ENCODE results near the gene PLPP7. TPM values are rescaled to one million over a fixed set of nuclear protein-coding genes. Genes with fewer than 3 reads are reported as not detected.
"Not testable (repeated sequence)": the region's sequence is repeated elsewhere in the genome, so short reads cannot be mapped to it uniquely, and the experiment has no call there.

The PLPP7 gene
- total RNA-seq, 2 experiments from 2014 or later = 0.21 TPM; not detected in 1

DNA sequence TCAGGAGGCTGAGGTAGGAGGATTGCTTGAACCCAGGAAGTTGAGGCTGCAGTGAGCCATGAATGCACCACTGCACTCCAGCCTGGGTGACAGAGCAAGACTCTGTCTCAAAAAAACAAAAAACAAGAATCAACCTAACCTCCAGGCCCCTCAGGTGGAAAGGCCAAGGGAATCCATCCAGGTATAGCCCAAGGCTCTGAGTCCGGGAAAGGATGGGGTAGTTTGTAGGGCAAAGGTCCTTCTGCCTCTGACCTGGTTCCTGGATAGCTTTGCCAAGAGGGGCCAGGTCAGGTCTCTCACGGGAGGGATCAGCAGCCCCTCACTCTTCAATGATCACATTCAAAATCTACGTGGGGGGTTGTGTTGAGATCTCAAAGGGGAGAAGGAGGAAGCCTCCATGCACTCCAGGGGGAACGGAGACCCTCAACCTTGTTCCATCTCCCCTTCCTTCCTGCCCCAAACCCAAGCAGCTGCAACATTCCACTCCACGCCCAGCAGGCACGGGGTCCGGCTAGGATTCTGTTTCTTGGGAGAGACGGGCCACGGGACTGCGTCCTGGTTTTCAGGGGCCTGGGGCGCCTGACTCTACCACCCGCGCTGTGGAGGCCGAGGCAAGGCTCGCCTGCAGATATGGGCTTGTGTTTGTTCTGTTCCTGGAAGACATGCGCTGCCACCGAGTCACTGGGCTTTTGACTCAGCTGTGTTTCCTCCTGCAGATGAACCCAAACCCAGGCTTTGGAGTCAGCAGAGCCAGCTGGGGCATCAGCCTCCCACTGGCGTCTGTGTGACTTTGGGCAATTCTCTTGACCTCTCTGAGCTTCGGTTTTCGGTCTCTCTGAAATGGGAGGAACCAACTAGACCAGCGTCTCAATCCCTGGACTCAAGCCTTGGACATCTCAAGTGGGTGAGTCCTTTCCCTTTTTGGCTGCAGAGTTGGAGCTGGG lies 35.5 kb downstream of the PLPP7 start:
- Mint-ChIP-seq H3K4me3 (no peak overlapping the region), H3K27ac (no peak overlapping the region), H3K9me3 (ENCODE audit: insufficient read depth) (no peaks in the 10 kb centered on the region), H3K27me3 (ENCODE audit: low read depth) (peaks cover 4% of the 10 kb centered on the region), H3K36me3 (ENCODE audit: low read depth) (no peaks in the 10 kb centered on the region), H3K4me1 (ENCODE audit: low read depth) (no peaks in the 10 kb centered on the region)
- DNase-seq (no peak), ATAC-seq (no peak)
- ChIA-PET CTCF (interaction anchor here (0.9 to 1.2 kb wide), 3 partner anchors 11 to 145 kb away, joined by 3 to 4 read pairs (median 3); no protein-coding TSS in a partner anchor), POLR2A (no interaction called here)

DNA sequence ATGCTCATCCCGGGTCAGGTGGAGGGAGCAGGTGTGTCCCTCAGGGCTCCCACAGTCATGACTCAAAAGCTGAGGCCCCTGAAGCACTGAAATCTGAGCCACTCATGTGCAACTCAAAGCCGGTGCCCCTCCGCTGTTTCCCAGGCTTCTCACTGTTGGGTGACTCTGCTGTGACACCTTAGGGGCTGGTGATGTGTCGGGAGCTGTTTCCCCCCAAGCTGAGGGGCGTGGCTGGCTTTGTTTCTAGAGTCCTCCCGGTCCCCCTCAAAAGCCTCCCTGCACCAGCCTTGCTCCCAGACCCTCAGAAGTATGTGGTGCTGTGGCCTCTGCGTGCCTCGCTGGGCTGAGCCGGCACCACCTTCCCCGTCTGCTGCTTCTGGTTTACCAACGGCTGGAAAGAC lies 39.7 kb downstream of the PLPP7 start:
- Mint-ChIP-seq H3K27me3 (ENCODE audit: low read depth) (peaks cover 7% of the 10 kb centered on the region), H3K27ac (no peak overlapping the region), H3K9me3 (ENCODE audit: insufficient read depth) (no peaks in the 10 kb centered on the region), H3K4me3 (no peak overlapping the region), H3K4me1 (ENCODE audit: low read depth) (no peaks in the 10 kb centered on the region), H3K36me3 (ENCODE audit: low read depth) (no peaks in the 10 kb centered on the region)
- ChIA-PET POLR2A (interaction anchor here (0.7 to 0.8 kb wide), 2 partner anchors 148 to 386 kb away, joined by 3 read pairs; no protein-coding TSS in a partner anchor), CTCF (interaction anchor here (1.8 kb wide), 1 partner anchor 150 kb away, joined by 4 read pairs; no protein-coding TSS in a partner anchor)
- DNase-seq (no peak), ATAC-seq (no peak)

DNA sequence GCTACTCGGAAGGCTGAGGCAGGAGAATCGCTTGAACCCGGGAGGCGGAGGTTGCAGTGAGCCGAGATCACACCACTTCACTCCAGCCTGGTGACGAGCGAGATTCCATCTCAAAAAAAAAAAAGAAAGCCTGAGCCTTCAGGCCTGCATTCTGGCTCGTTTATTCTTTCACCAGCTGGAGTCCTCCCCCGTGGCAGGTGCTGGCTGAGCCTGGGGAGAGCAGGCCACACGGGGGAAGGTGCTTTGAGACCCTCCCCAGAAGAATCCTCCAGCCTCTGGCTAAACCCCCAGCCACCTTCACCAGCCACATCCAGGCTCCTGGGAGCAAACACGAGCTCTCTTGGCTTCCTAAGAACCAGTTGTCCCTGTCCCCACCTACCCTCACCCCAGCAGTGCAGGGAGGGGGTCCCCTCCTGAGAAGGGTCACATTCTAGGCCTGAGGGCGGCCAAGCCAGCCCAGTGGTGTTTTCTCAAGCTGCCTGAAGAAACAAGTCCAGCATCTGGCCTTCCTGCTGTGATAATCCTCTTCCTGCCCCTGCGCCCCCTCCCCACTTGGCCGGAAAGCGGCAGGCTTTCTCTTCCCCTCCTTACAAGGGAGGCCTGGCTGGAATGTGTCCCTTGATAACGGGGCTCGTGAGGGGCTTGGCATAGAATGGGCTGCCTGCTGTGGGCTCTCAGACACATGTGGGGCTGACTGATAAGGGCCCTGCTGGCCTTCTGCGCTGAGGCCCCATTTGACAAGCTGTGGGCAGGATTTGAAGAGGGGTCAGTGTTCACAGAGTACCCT lies 41.5 kb downstream of the PLPP7 start:
- H3K27me3 Mint-ChIP-seq (ENCODE audit: low read depth) = peaks cover 7% of the 10 kb centered on the region
- no peak overlapping the region for H3K27ac Mint-ChIP-seq
- H3K4me3 Mint-ChIP-seq = no peak overlapping the region
- H3K4me1 Mint-ChIP-seq (ENCODE audit: low read depth) = no peaks in the 10 kb centered on the region
- H3K9me3 Mint-ChIP-seq (ENCODE audit: insufficient read depth) = no peaks in the 10 kb centered on the region
- no peak for DNase-seq
- H3K36me3 Mint-ChIP-seq (ENCODE audit: low read depth) = no peaks in the 10 kb centered on the region
- ChIA-PET POLR2A (no interaction called here), CTCF (interaction anchor here (0.6 to 8.2 kb wide), 6 partner anchors 19 to 158 kb away, joined by 3 to 176 read pairs (median 3); no protein-coding TSS in a partner anchor)
- ATAC-seq = no peak

DNA sequence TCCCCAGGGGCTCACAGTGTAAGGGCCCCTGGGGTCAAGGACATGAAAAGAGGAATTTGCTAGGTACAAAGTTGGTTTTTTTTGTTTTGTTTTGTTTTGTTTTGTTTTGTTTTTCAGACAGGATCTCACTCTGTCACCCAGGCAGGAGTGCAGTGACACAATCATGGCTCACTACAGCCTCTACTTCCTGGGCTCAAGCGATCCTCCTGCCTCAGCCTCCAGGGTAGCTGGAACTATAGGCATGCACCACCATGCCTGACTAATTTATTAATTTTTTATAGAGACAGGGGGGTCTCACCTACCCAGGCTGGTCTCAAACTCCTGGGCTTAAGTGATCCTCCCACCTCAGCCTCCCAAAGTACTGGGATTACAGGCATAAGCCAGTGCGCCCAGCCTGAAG lies 42.5 kb downstream of the PLPP7 start:
- H3K9me3 Mint-ChIP-seq (ENCODE audit: insufficient read depth); POLR2A ChIA-PET; H3K4me1 Mint-ChIP-seq (ENCODE audit: low read depth); H3K27me3 Mint-ChIP-seq (ENCODE audit: low read depth); DNase-seq; ATAC-seq; H3K27ac Mint-ChIP-seq; H3K36me3 Mint-ChIP-seq (ENCODE audit: low read depth); H3K4me3 Mint-ChIP-seq: not testable (repeated sequence)
- CTCF ChIA-PET = interaction anchor here (8.2 kb wide), 1 partner anchor 153 kb away, joined by 176 read pairs; no protein-coding TSS in a partner anchor

DNA sequence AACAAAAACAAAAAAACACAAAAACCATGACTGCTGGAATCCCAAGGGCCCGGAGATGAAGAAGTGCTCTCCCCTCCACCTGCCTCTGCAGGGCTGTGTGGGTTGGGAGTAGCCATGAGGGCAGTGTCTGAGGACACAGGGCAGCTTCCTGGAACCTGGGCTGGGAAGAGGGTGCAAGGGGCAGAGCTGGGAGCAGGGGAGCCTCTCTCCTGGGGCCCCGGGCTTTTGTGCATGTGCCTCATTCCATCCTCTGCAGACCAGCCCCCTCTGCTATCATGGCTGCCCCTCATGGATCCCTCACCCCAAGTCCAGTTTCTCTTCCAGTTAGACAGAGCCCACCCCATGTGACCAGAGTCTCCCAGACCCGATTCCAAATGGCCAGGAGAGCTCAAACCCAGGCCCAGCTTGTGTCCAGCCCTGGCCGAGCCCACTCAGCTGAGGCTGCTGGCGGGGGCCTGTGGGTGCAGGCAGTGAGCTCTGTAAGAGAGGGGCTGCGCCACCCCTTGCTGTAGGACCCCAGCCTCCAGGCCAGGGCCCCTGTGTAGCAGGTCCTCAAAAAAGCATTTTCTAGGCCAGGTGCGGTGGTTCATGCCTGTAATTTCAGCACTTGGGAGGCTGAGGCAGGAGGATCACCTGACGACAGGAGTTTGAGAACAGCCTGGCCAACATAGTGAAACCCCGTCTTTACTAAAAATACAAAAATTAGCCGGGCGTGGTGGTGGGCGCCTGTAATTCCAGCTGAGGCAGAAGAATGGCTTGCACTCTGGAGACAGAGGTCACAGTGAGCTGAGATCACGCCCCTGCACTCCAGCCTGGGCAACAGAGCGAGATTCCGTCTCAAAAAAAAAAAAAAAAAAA lies 44.5 kb downstream of the PLPP7 start:
- Mint-ChIP-seq H3K4me1 (ENCODE audit: low read depth) (peaks cover 7% of the 10 kb centered on the region), H3K36me3 (ENCODE audit: low read depth) (no peaks in the 10 kb centered on the region), H3K4me3 (no peak overlapping the region), H3K27ac (no peak overlapping the region), H3K27me3 (ENCODE audit: low read depth) (peaks cover 4% of the 10 kb centered on the region), H3K9me3 (ENCODE audit: insufficient read depth) (no peaks in the 10 kb centered on the region)
- POLR2A ChIA-PET = interaction anchor here (0.6 kb wide), 1 partner anchor 277 kb away, joined by 3 read pairs; no protein-coding TSS in a partner anchor
- DNase-seq (no peak), ATAC-seq (no peak)
- CTCF ChIA-PET = interaction anchor here (1.1 to 8.2 kb wide), 2 partner anchors 42 to 155 kb away, joined by 3 to 176 read pairs; no protein-coding TSS in a partner anchor

DNA sequence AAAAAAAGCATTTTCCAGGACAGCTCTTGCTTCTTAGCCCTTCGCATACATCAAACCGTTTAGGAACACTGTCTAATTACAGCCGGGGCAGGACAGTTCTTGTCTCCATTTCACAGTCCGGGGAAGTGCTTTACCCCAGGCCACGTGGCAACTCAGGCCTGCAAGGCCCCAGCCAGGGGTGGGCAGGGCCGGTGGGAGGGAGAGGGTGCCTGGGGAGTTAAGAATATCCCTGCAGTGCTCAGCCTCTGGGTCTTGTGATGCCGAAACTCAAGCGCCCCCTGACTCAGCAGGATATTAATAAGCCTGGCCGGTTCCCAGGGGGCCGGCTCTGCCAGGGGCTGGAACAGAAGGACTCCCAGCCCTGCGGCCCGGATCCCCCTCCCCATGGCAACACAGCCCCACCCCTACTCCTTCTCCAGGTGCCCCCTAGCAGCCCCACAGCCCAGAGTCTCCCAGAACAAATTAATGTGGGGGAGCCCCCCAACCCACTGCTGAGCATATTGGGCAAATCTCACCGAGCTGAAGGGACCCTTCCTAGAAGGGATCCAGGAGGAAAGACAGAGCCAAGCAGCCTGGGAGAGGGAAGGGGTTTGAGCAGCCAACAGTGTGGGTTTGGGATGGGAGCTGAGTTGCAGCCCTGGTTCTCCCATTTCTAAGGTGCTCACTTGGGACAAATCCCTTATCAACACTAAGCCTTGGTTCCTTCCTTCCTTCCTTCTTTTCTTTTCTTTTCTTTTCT lies 45.3 kb downstream of the PLPP7 start:
- peaks cover 3% of the 10 kb centered on the region for H3K27me3 Mint-ChIP-seq (ENCODE audit: low read depth)
- H3K4me1 Mint-ChIP-seq (ENCODE audit: low read depth) = peaks cover 7% of the 10 kb centered on the region
- DNase-seq (no peak), ATAC-seq (no peak)
- no peaks in the 10 kb centered on the region for H3K36me3 Mint-ChIP-seq (ENCODE audit: low read depth)
- no peak overlapping the region for H3K4me3 Mint-ChIP-seq
- CTCF ChIA-PET = interaction anchor here (1.1 to 8.2 kb wide), 3 partner anchors 43 to 156 kb away, joined by 3 to 176 read pairs (median 4); no protein-coding TSS in a partner anchor
- H3K27ac Mint-ChIP-seq = no peak overlapping the region
- POLR2A ChIA-PET = interaction anchor here (0.6 kb wide), 2 partner anchors 156 to 278 kb away, joined by 3 read pairs; no protein-coding TSS in a partner anchor
- no peaks in the 10 kb centered on the region for H3K9me3 Mint-ChIP-seq (ENCODE audit: insufficient read depth)

DNA sequence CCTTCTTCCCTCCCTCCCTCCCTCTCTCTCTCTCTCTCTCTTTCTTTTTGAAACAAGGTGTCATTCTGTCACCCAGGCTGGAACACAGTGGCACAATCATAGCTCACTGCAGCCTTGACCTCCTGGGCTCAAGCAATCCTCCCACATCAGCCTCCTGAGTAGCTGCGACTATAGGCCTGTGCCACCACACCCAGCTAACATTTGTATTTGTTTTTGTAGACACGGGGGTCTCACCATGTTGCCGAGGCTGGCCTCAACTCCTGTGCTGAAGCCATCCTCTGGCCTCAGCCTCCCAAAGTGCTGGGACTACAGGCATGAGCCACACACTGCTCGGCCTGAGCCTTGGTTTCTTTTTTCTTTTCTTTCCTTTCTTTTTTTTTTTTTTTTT lies 45.8 kb downstream of the PLPP7 start:
- no peak overlapping the region for H3K27ac Mint-ChIP-seq
- H3K4me1 Mint-ChIP-seq (ENCODE audit: low read depth) = peaks cover 7% of the 10 kb centered on the region
- POLR2A ChIA-PET = interaction anchor here (0.6 kb wide), 1 partner anchor 157 kb away, joined by 3 read pairs; no protein-coding TSS in a partner anchor
- H3K27me3 Mint-ChIP-seq (ENCODE audit: low read depth) = peaks cover 2% of the 10 kb centered on the region
- no peak overlapping the region for H3K4me3 Mint-ChIP-seq
- no peaks in the 10 kb centered on the region for H3K9me3 Mint-ChIP-seq (ENCODE audit: insufficient read depth)
- DNase-seq (no peak), ATAC-seq (no peak)
- H3K36me3 Mint-ChIP-seq (ENCODE audit: low read depth) = no peaks in the 10 kb centered on the region
- CTCF ChIA-PET = interaction anchor here (1.2 to 8.2 kb wide), 8 partner anchors 51 to 178 kb away, joined by 3 to 176 read pairs (median 6); no protein-coding TSS in a partner anchor

DNA sequence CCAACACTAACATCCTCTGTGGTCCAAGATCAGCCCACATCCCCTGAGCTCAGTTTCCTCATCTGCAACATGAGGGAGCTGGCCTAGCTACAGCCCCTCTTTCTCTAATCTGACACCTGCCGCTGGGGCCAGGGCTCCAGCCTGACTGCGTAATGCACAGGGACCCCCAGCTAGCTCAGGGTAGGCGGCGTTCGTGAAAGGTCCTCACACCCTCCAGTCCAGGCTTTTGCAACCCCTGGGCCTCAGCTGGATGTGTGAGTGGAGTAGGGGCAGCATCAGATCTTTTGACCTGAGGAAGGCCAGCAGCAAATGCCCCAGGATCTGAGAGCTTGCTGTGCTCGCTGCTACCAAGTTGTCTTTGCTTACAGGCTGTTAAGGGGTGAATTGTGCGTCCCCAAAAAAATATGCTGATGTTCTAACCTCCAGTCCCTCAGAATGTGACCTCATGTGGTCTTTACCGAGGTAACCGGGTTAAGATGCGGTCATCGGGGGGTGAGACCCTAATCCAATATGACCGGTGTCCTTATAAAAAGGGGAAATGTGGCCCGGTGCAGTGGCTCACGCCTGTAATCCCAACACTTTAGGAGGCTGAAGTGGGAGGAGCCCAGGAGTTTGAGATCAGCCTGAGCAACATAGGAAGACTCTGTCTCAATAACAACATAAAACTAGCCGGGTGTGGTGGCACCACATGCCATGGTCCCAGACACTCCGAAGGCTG lies 47.8 kb downstream of the PLPP7 start:
- DNase-seq = no peak
- ChIA-PET CTCF (interaction anchor here (0.7 to 8.2 kb wide), 39 partner anchors 8 to 281 kb away, joined by 3 to 176 read pairs (median 5); partner anchors contain the start of genes NUP214 and PLPP7), POLR2A (no interaction called here)
- H3K9me3 Mint-ChIP-seq (ENCODE audit: insufficient read depth) = no peaks in the 10 kb centered on the region
- no peak overlapping the region for H3K4me3 Mint-ChIP-seq
- H3K4me1 Mint-ChIP-seq (ENCODE audit: low read depth) = peaks cover 7% of the 10 kb centered on the region
- H3K27me3 Mint-ChIP-seq (ENCODE audit: low read depth) = peaks cover 12% of the 10 kb centered on the region
- no peak for ATAC-seq
- H3K36me3 Mint-ChIP-seq (ENCODE audit: low read depth) = no peaks in the 10 kb centered on the region
- peak overlapping the region; percentile 14 for H3K27ac Mint-ChIP-seq

DNA sequence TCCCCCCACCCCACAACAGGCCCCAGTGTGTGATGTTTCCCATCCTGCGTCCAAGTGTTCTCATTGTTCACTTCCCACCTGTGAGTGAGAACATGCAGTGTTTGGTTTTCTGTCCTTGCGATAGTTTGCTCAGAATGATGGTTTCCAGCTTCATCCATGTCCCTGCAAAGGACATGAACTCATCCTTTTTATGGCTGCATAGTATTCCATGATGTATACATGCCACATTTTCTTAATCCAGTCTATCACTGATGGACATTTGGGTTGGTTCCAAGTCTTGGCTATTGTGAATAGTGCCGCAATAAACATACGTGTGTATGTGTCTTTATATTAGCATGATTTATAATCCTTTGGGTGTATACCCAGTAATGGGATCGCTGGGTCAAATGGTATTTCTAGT lies 49.7 kb downstream of the PLPP7 start:
- DNase-seq; H3K4me3 Mint-ChIP-seq; H3K4me1 Mint-ChIP-seq (ENCODE audit: low read depth); POLR2A ChIA-PET; H3K9me3 Mint-ChIP-seq (ENCODE audit: insufficient read depth); ATAC-seq; H3K27ac Mint-ChIP-seq; H3K36me3 Mint-ChIP-seq (ENCODE audit: low read depth): not testable (repeated sequence)
- peaks cover 30% of the 10 kb centered on the region for H3K27me3 Mint-ChIP-seq (ENCODE audit: low read depth)
- CTCF ChIA-PET = interaction anchor here (8.2 kb wide), 1 partner anchor 161 kb away, joined by 176 read pairs; no protein-coding TSS in a partner anchor
